Measurements from ENCODE around the gene MGAT5.

The MGAT5 gene

GRCh38 chr2:134490559-134490958, 236.7 kb downstream of the MGAT5 start:
- DNase-seq = peak; percentile 4

- no peak for DNase-seq
These were observed 237.2 kb downstream of the MGAT5 start for GRCh38 chr2:134491022-134491421.

GRCh38 chr2:134491771-134492441, 238.0 kb downstream of the MGAT5 start:
- no peak for DNase-seq

GRCh38 chr2:134493797-134494196, 239.9 kb downstream of the MGAT5 start:
- DNase-seq = no peak

GRCh38 chr2:134498654-134499053, 244.8 kb downstream of the MGAT5 start:
- DNase-seq = no peak

- no peak for DNase-seq
These were observed 245.5 kb downstream of the MGAT5 start for GRCh38 chr2:134499307-134499926.

- no peak for DNase-seq
These were observed 246.5 kb downstream of the MGAT5 start for GRCh38 chr2:134500211-134500935.

- DNase-seq = no peak
These were observed 247.7 kb downstream of the MGAT5 start for GRCh38 chr2:134501476-134502091.

- DNase-seq = no peak
These were observed 248.2 kb downstream of the MGAT5 start for GRCh38 chr2:134502104-134502503.
